Lower leg skin (tissue), 3 donors: Measurements from ENCODE around the gene SLIT3.

Experiments
- CTCF ChIP-seq, 3 donors: fragments of 450-650 bp; IDR thresholded peaks; one replicate each; pipeline ENCODE4 v1.5.1; 2016; ENCODE audit warnings: antibody characterized with exemption in 3 of 3, mild to moderate bottlenecking in 3 of 3, moderate library complexity in 2 of 3
- POLR2A ChIP-seq, 2 donors: fragments of 450-650 bp; IDR thresholded peaks; one replicate each; pipeline ENCODE4 v1.6.1; 2016 to 2017; ENCODE audit warnings: antibody characterized with exemption in 2 of 2, mild to moderate bottlenecking in 1 of 2, moderate library complexity in 1 of 2

GRCh38 chr5:169103586-169104181 is 197.3 kb downstream of the SLIT3 start:
- no peak for TF ChIP-seq CTCF (IDR thresholded peaks at IDR 0.05)
- TF ChIP-seq POLR2A (IDR thresholded peaks at IDR 0.05) = no peak
